ENCODE data around the gene EPS15. TPM values are rescaled to one million over a fixed set of nuclear protein-coding genes. Genes with fewer than 3 reads are reported as not detected.

Gene EPS15
- total and polyA plus RNA-seq, 2 of the 13 experiments (the other 11 are each of a cell fraction or from before 2014, with no cell fraction given), result 14.3 to 19.3 TPM

- CTCF ChIA-PET (ENCODE audit: low intra/inter-chr PET ratio, low total read pairs), result no interaction called here
- no peaks in the 10 kb centered on the region for H3K79me2 ChIP-seq (ENCODE audit: insufficient read depth, low read length)
- no peaks in the 10 kb centered on the region for H3K9me3 ChIP-seq (ENCODE audit: low read length)
- no peak for DNase-seq (ENCODE audit: low spot score)
- in situ Hi-C loops (cut with HindIII; ENCODE audit: extremely low pct_ligation_motif_present, low pct_unique_long_range_greater_than_20kb), result no loop called here
- no peak overlapping the region for H2AFZ ChIP-seq (ENCODE audit: low read length)
- no peak overlapping the region for H3K27ac ChIP-seq (ENCODE audit: extremely low read length, insufficient read depth, low read length)
- H4K20me1 ChIP-seq (ENCODE audit: insufficient read depth, low read length), result no peaks in the 10 kb centered on the region
- no peak overlapping the region for H3K4me3 ChIP-seq (replicated peaks in 1 of 3; ENCODE audit: insufficient read depth in 1 of 3, low read depth in 2 of 3, low read length in 3 of 3)
- ATAC-seq, result no peak
- peaks cover 2 to 18% of the 10 kb centered on the region in 2 experiments; a peak in 2 of 5 replicates for H3K36me3 ChIP-seq (replicated peaks in 1 of 2; ENCODE audit: control insufficient read depth in 1 of 2, insufficient read depth in 2 of 2, low read length in 2 of 2)
- intact Hi-C loops (cut with micrococcal nuclease; ENCODE audit: unreplicated experiment), result no loop called here
- WGBS (ENCODE audit: low lambda C conversion rate), result 98% methylated on average over 4 of the region's 4 CpGs
- FAIRE-seq, result no peak
- H3K4me2 ChIP-seq (ENCODE audit: low read depth, low read length), result no peak overlapping the region
- BruUV-seq (replicated peaks), result no TSS peak
- no peaks in the 10 kb centered on the region for H3K27me3 ChIP-seq (ENCODE audit: control insufficient read depth in 1 of 2, insufficient read depth in 2 of 2, low read length in 2 of 2)
- POLR2A ChIA-PET, result no interaction called here
- H3K9ac ChIP-seq (ENCODE audit: insufficient read depth, low read depth, low read length), result no peak overlapping the region
- TF ChIP-seq, protein P1, sequence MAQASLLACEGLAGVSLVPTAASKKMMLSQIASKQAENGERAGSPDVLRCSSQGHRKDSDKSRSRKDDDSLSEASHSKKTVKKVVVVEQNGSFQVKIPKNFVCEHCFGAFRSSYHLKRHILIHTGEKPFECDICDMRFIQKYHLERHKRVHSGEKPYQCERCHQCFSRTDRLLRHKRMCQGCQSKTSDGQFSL (CRISPR knock-in tag; IDR thresholded peaks at IDR 0.05), result no peak
- TF ChIP-seq BCLAF1 (IDR thresholded peaks at IDR 0.05) (no peak), ESRRA (CRISPR knock-in tag; IDR thresholded peaks at IDR 0.05; ENCODE audit: low read depth) (no peak), ZFP36L2 (CRISPR knock-in tag; IDR thresholded peaks at IDR 0.05) (no peak), JUNB (CRISPR knock-in tag; IDR thresholded peaks at IDR 0.05; ENCODE audit: borderline replicate concordance) (no peak), AGO1 (IDR thresholded peaks at IDR 0.05; ENCODE audit: low read depth, low read length, poor library complexity, severe bottlenecking) (no peak), FOXA1 (IDR thresholded peaks at IDR 0.05) (no peak), FOXA1 (CRISPR knock-in tag; IDR thresholded peaks at IDR 0.05) (no peak), NFKB2 (CRISPR knock-in tag; IDR thresholded peaks at IDR 0.05; ENCODE audit: borderline replicate concordance) (no peak), ZNF256 (CRISPR knock-in tag; conservative IDR thresholded peaks at IDR 0.05) (no peak)
- TF ChIP-seq, protein P2, sequence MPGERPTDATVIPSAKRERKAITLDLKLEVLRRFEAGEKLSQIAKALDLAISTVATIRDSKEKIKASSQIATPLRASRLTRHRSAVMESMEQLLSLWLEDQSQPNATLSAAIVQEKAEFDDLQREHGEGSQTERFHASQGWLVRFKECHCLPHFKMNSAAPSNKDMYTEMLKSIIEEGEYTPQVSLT (CRISPR knock-in tag; IDR thresholded peaks at IDR 0.05; ENCODE audit: borderline replicate concordance, low read depth), result no peak
- H3K4me1 ChIP-seq (ENCODE audit: insufficient read depth, low read length), result no peaks in the 10 kb centered on the region
Observed at GRCh38 chr1:51369171-51369570, 149.9 kb downstream of the EPS15 start.
